WTC11 (cell line): ENCODE data around the gene CPXM1. TPM values are rescaled to one million over a fixed set of nuclear protein-coding genes. Genes with fewer than 3 reads are reported as not detected.

ENCODE experiments used
- ATAC-seq: fragments of 200-7000 bp; cut with Tn5 transposase; 2 replicates; pipeline ENCODE4 v1.10.0; 2021; ENCODE audit warnings: mild to moderate bottlenecking, moderate library complexity
- CTCF ChIA-PET: fragments of 300-600 bp; sonication (Branson Sonifier 250); formaldehyde crosslinking; loops from one replicate; lab custom pipeline; 2021; ENCODE audit warnings: antibody characterized with exemption; lab: Charles Lee
- POLR2A ChIA-PET: fragments of 350-600 bp; sonication (Branson Sonifier 250); formaldehyde crosslinking; loops from one replicate; lab custom pipeline; 2021; ENCODE audit warnings: antibody characterized with exemption; lab: Charles Lee
- DNase-seq: peaks from one replicate; pipeline ENCODE4 v3.0.0; 2021; ENCODE audit warnings: low spot score
- H3K27ac Mint-ChIP-seq: 2 replicates; pipeline ENCODE4 v1.8.0; 2021; ENCODE audit warnings: mixed read lengths
- H3K27me3 Mint-ChIP-seq: 2 replicates; pipeline ENCODE4 v1.8.0; 2021; ENCODE audit warnings: low read depth, mild to moderate bottlenecking, moderate library complexity, mixed read lengths
- H3K36me3 Mint-ChIP-seq: 2 replicates; pipeline ENCODE4 v1.8.0; 2021; ENCODE audit warnings: mixed read lengths
- H3K4me1 Mint-ChIP-seq: 2 replicates; pipeline ENCODE4 v1.8.0; 2022; ENCODE audit warnings: mixed read lengths
- H3K4me3 Mint-ChIP-seq: 2 replicates; pipeline ENCODE4 v1.8.0; 2021; ENCODE audit warnings: mild to moderate bottlenecking, moderate library complexity, mixed read lengths
- H3K9me3 Mint-ChIP-seq: 2 replicates; pipeline ENCODE4 v1.8.0; 2021; ENCODE audit warnings: mixed read lengths
- AFF4 ChIP-seq: sonication (generic); formaldehyde crosslinking; IDR thresholded peaks from 2 replicates; pipeline ENCODE4 v1.8.1; 2023; ENCODE audit warnings: mild to moderate bottlenecking, missing genetic modification reagents, borderline replicate concordance
- ATF2 ChIP-seq: sonication (generic); formaldehyde crosslinking; IDR thresholded peaks from 2 replicates; pipeline ENCODE4 v1.8.1; 2022; ENCODE audit warnings: low read depth, missing genetic modification reagents, borderline replicate concordance
- ATF6 ChIP-seq: sonication (generic); formaldehyde crosslinking; IDR thresholded peaks from 2 replicates; pipeline ENCODE4 v1.8.1; 2023; ENCODE audit warnings: mild to moderate bottlenecking, missing genetic modification reagents
- ERG ChIP-seq: fragments of 250-450 bp; sonication (Bioruptor Pico); IDR thresholded peaks from 2 replicates; pipeline ENCODE4 v1.8.0; 2021; ENCODE audit warnings: mild to moderate bottlenecking
- GTF2I ChIP-seq: fragments of 250-450 bp; sonication (Bioruptor Pico); conservative IDR thresholded peaks from 2 replicates; pipeline ENCODE4 v1.4.0; 2021; ENCODE audit warnings: mild to moderate bottlenecking
- JUN ChIP-seq: sonication (generic); formaldehyde crosslinking; IDR thresholded peaks from 2 replicates; pipeline ENCODE4 v1.8.0; 2023; ENCODE audit warnings: mild to moderate bottlenecking, missing genetic modification reagents
- KAT7 ChIP-seq: sonication (generic); formaldehyde crosslinking; IDR thresholded peaks from 2 replicates; pipeline ENCODE4 v1.8.1; 2023; ENCODE audit warnings: missing genetic modification reagents, mild to moderate bottlenecking, borderline replicate concordance
- NFYB ChIP-seq: sonication (generic); formaldehyde crosslinking; conservative IDR thresholded peaks from 2 replicates; pipeline ENCODE4 v1.8.0; 2022; ENCODE audit warnings: low read depth, missing genetic modification reagents
- RELA ChIP-seq: sonication (generic); formaldehyde crosslinking; IDR thresholded peaks from 2 replicates; pipeline ENCODE4 v1.8.1; 2022; ENCODE audit warnings: missing genetic modification reagents, mild to moderate bottlenecking, borderline replicate concordance
- SOX15 ChIP-seq: fragments of 250-450 bp; sonication (Bioruptor Pico); IDR thresholded peaks from 2 replicates; pipeline ENCODE4 v1.9.0; 2021; ENCODE audit warnings: mild to moderate bottlenecking
- TCF7 ChIP-seq: sonication (generic); formaldehyde crosslinking; IDR thresholded peaks from 2 replicates; pipeline ENCODE4 v1.8.0; 2022; ENCODE audit warnings: mild to moderate bottlenecking, low read depth, missing genetic modification reagents, moderate library complexity
- TEAD4 ChIP-seq: sonication (generic); formaldehyde crosslinking; IDR thresholded peaks from 2 replicates; pipeline ENCODE4 v1.8.0; 2022; ENCODE audit warnings: mild to moderate bottlenecking, missing genetic modification reagents
- ZNF396 ChIP-seq: fragments of 250-450 bp; sonication (Bioruptor Pico); IDR thresholded peaks from 2 replicates; pipeline ENCODE4 v1.8.0; 2021; ENCODE audit warnings: mild to moderate bottlenecking, moderate library complexity, borderline replicate concordance
- ZNF423 ChIP-seq: fragments of 250-450 bp; sonication (Bioruptor Pico); IDR thresholded peaks from 2 replicates; pipeline ENCODE4 v2.1.2; 2022; ENCODE audit warnings: mild to moderate bottlenecking, moderate library complexity
- ZNF532 ChIP-seq: fragments of 250-450 bp; sonication (Bioruptor Pico); IDR thresholded peaks from 2 replicates; pipeline ENCODE4 v1.9.0; 2021; ENCODE audit warnings: mild to moderate bottlenecking, borderline replicate concordance
- total RNA-seq: library from RNA; stranded (reverse); gene quantifications from 3 replicates; pipeline ENCODE4 v1.2.3, GENCODE V29; 2021

Gene CPXM1
- total RNA-seq, 1 experiment from 2014 or later: 51.2 TPM

GRCh38 chr20:2838847-2839671, 38.6 kb upstream of the CPXM1 start:
- Mint-ChIP-seq H3K27ac (no peak overlapping the region), H3K27me3 (peaks cover 27% of the 10 kb centered on the region), H3K9me3 (peaks cover 5% of the 10 kb centered on the region), H3K4me3 (peak overlapping the region; percentile 66), H3K4me1 (peaks cover 8% of the 10 kb centered on the region)
- POLR2A ChIA-PET: no interaction called here
- CTCF ChIA-PET: interaction anchor here (1.4 to 2.0 kb wide), 2 partner anchors 13 to 38 kb away, joined by 4 read pairs; partner anchors contain the start of gene CPXM1
- ATAC-seq (no peak), DNase-seq (no peak)
- no peak for TF ChIP-seq RELA (CRISPR knock-in tag)
- TF ChIP-seq JUN (CRISPR knock-in tag): no peak
- no peak for TF ChIP-seq SOX15 (CRISPR knock-in tag)
- no peak for TF ChIP-seq TEAD4 (CRISPR knock-in tag)
- no peak for TF ChIP-seq AFF4 (CRISPR knock-in tag)
- no peak for TF ChIP-seq TCF7 (CRISPR knock-in tag)
- TF ChIP-seq, all 79 proteins: peak for 0
- H3K36me3 Mint-ChIP-seq: peaks cover 11% of the 10 kb centered on the region

GRCh38 chr20:2838170-2838797, 37.9 kb upstream of the CPXM1 start:
- TF ChIP-seq GTF2I (CRISPR knock-in tag) (no peak), KAT7 (CRISPR knock-in tag) (no peak), ZNF423 (no peak), ERG (CRISPR knock-in tag) (no peak), ZNF532 (CRISPR knock-in tag) (no peak), NFYB (CRISPR knock-in tag) (no peak), ATF2 (CRISPR knock-in tag) (no peak), ZNF396 (no peak), ATF6 (CRISPR knock-in tag) (no peak)
- ChIA-PET POLR2A (no interaction called here), CTCF (interaction anchor here (1.4 to 2.0 kb wide), 2 partner anchors 13 to 37 kb away, joined by 4 read pairs; partner anchors contain the start of gene CPXM1)
- Mint-ChIP-seq H3K4me3 (no peak overlapping the region), H3K27me3 (peaks cover 27% of the 10 kb centered on the region), H3K27ac (no peak overlapping the region), H3K4me1 (peaks cover 8% of the 10 kb centered on the region), H3K36me3 (peaks cover 11% of the 10 kb centered on the region), H3K9me3 (peaks cover 5% of the 10 kb centered on the region)
- ATAC-seq (no peak), DNase-seq (no peak)
